HG02938 (cell line): Measurements from ENCODE around the gene SRRT.

Source experiments
- ATAC-seq: cut with Tn5 transposase; IDR thresholded peaks from one replicate; pipeline ENCODE4 v1.9.1; 2021; ENCODE audit warnings: mild to moderate bottlenecking, moderate library complexity; ENCODE audit not compliant: unreplicated experiment

The SRRT gene, protein sequence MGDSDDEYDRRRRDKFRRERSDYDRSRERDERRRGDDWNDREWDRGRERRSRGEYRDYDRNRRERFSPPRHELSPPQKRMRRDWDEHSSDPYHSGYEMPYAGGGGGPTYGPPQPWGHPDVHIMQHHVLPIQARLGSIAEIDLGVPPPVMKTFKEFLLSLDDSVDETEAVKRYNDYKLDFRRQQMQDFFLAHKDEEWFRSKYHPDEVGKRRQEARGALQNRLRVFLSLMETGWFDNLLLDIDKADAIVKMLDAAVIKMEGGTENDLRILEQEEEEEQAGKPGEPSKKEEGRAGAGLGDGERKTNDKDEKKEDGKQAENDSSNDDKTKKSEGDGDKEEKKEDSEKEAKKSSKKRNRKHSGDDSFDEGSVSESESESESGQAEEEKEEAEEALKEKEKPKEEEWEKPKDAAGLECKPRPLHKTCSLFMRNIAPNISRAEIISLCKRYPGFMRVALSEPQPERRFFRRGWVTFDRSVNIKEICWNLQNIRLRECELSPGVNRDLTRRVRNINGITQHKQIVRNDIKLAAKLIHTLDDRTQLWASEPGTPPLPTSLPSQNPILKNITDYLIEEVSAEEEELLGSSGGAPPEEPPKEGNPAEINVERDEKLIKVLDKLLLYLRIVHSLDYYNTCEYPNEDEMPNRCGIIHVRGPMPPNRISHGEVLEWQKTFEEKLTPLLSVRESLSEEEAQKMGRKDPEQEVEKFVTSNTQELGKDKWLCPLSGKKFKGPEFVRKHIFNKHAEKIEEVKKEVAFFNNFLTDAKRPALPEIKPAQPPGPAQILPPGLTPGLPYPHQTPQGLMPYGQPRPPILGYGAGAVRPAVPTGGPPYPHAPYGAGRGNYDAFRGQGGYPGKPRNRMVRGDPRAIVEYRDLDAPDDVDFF

DNA sequence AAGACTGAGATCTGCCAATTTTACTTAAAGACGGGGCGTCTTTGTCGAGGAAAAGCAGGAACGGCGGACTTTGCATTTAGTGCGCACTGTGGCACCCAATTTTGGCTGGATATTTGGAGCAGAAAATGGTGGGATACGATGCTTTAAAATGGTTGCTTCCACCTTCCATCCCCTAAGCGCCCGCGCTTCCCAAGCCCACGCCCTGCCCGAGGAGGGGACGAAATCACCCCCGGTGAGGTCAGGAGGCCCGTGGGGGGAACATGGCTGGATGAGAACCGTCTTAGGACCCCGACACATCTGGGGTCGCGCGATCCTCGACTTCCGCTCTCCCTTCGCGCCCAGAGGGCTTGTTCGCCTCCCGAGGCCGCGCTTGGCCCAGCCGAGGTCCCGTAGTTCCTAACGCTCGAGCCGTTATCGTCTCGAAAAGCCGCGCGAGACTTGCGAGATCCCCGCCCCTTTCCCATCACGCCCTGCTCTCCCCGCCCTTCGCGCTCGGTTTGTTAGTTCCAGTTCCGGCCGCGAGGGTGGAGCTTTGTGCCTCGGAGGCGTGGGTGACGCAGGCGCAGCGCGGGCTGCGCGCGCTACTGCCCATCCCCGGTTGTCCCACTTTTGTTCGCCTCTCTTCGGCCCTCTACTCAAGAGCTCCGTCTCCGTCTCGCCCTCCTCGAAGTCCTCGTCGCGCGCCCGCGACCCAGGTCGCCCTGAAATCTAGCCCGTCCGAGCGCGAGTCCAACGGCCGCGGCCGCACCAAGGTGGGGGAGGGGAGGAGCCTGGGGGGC is at the start of gene SRRT:
TSS of gene SRRT (plus strand) at position 527 of the 779 bp plus-strand sequence. CDS start 488 bp downstream, outside the sequence.
- ATAC-seq, result peak; percentile 84

DNA sequence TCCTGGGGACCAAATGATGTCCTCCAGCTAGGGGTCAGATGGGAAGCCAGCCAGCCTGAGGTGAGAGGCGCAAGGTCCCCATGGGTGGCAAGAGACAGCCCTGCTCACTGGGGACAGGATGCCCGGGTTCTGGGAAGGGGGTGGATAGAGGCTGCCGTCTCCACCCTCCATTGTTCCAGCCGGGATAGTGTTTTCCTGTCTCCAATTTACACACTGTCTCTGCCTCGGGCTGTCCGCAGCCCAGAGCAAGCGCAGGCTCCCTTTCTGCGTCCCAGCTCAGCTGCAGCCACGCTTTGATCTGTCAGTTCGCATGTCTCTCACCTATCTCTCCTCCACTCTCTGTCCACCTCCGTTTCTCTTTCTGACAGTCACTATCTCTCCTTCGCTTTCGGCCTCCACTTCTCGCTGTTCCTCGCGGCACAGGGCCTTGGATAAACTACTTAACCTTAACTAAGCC is 49.7 kb upstream of the SRRT start:
- ATAC-seq, result no peak

DNA sequence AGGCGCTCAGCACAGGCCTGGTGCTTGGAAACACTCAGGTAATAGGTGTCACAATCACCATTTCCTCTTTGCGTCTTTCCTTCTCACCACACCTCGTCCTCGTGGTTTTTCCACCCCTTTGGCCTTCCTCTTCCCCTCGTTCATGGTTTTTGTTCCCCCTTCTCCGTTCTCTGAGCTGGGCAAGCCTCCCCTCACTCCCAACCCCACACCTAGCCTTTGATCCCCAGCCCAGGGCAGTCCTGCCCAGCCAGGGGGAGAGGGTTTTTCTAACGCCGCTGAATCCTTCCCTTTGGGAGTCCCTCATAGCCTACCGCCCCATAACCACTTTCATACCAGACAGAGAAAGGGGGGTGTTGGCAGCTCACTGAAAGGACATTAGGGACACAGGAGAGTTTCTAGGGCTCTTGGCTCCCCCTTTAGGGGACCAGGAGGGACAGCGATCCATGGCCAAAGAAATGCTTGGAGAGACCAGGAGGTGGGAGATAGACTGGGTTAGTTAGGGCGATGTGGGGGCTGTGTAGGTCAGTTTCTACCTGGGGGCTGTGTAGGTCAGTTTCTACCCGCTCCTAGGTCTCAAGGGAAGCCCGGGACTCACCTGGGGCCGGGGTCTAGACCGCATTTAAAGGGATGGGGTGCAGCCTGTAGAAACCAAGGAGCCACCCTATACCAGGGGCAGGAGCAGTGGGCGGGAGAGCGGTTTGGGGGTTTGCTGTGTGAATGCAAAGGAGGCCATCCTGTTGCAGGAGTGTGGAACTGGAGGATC is 49.0 kb upstream of the SRRT start:
- ATAC-seq, result no peak

DNA sequence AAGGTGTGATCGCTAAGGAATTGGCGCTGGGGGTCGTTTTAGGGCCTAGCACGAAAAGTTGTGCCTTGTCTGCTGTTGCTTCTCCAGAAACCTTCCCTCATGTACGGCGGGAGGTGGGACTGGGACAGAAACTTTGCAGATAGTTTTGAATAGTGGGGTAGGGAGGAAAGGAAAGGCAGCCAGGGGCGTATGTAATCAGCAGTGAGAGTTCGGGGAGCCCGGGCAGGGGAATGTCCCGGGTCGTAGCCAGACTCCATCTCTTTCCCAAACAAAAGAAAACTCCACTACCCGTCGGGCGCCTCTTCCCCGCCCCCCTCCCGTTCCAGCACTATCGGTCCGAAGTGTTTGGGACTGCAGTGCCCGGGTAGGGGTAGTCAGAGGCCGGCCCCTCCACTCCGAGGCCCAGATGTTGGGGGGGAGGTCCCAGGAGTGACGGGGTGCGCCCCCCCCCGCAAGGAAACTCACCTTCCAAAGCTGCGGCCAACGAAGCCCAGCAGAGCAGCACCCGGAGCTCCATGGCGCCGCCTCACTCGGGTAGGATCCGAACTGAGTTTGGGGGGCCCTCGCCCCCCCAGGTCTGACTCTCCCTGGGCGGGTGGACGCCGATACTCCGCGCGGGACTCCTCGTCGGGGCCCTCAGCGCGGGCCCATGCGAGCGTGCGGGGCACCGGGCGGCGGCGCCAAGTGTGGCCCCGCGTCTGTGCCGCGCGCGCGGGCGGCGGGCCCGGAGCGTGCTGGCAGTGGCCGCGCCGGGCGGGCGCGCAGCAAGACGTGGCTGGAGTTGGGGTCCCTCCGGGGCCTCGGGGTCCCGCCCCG is 48.2 kb upstream of the SRRT start:
- ATAC-seq, result no peak

DNA sequence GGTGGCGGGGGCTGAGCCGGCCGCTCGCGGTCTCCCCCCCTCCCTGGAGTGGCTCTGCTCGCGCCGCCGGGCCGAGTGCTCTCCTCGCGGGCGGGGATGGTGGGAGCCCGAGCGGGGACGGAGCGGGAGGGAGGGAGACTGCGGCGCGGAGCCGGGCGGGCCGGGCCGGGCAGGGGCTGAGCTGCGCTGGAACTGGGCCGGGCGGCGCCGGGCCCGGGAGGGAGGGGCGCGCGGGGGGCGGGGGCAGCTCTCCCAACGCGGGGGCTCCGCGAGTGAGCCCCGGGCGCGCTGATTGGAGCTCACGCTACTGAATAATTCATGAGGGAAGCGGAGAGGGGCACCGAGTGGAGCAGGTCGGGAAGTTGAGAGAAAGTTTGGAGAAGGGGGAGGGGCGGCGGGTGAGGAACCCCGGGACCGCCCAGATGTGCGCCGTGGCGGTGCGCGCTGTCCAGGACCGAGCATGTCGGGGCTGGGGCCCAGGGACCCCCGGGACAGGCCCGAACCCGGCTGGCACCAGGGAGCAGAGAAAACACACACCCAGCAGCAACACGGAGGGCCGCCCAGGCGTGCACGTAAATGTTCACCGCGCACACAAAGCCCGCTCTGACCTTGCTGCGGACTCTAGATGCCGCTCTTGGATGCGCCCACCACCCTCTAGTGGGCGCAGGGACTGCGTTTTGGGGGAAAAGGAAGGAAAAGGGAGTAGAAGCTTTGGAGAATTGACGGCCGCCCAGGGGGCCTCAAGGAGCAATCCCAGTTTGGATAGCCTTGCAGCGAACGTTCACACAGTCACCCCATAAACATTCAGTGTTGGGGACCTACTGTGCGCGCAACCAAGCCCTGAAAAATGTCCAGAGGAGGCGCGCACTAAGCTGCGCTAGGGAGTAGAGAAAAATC is 47.3 kb upstream of the SRRT start, which contains the start of gene EPHB4:
TSS of gene EPHB4 (minus strand) at position 194 of the 897 bp plus-strand sequence. CDS start 493 bp downstream, outside the sequence.
- no peak for ATAC-seq

DNA sequence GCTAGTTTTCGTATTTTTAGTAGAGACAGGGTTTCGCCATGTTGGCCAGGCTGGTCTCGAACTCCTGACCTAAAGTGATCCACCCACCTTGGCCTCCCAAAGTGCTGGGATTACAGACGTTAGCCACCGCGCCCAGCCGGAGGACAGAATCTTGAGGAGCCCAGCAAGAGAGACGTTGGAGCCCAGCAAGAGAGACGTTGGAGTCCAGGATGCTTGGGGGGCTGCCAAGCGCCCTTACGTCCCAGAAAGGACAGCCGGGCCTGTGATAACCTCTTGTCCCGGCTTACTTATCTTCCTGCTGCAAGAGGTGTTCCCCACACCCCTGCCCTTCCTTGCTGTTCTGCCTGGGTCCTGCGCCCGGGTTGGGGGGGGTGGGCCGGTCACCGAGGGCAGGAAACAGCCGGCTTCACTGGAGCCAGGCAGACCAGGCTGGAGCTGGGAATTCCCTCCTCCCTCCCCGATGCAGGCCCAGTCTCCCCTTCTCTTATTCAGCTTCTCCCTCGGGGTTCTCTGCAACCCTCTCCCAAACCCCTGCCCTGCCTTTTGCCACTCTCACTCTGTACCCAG is 45.7 kb upstream of the SRRT start:
- no peak for ATAC-seq

DNA sequence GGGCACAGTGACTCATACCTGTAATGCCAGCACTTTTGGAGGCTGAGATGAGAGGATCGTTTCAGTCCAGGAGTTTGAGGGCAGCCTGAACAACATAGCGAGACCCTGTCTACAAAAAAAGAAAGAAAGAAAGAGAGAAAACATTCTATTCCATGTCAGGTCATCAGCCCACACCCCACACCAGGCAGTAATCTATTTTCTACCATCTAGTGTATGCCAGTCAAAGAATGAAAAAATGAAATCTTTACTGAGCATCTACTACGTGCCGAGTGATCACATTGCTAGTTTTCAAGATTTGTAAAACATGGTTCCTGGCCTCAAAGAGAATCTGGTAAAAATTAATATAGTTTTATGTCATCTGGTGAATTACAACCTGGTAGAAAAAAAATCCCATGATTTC is 44.5 kb upstream of the SRRT start:
- ATAC-seq, result no peak

DNA sequence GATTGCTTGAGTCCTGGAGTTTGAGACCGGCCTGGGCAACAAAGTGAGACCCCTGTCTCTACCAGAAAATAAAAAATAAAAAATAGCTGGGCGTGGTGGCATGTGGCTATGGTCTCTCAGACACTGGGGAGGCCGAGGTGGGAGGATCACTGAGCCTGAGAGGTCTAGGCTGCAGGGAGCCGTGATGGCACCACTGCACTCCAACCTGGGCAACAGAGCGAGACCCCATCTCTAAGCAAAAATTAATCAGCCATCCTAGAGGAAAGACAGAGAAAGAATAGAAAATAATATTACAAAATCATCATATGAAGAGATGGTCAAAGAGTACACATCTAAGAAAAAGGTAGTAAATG is 42.6 kb upstream of the SRRT start:
- ATAC-seq, result no peak

DNA sequence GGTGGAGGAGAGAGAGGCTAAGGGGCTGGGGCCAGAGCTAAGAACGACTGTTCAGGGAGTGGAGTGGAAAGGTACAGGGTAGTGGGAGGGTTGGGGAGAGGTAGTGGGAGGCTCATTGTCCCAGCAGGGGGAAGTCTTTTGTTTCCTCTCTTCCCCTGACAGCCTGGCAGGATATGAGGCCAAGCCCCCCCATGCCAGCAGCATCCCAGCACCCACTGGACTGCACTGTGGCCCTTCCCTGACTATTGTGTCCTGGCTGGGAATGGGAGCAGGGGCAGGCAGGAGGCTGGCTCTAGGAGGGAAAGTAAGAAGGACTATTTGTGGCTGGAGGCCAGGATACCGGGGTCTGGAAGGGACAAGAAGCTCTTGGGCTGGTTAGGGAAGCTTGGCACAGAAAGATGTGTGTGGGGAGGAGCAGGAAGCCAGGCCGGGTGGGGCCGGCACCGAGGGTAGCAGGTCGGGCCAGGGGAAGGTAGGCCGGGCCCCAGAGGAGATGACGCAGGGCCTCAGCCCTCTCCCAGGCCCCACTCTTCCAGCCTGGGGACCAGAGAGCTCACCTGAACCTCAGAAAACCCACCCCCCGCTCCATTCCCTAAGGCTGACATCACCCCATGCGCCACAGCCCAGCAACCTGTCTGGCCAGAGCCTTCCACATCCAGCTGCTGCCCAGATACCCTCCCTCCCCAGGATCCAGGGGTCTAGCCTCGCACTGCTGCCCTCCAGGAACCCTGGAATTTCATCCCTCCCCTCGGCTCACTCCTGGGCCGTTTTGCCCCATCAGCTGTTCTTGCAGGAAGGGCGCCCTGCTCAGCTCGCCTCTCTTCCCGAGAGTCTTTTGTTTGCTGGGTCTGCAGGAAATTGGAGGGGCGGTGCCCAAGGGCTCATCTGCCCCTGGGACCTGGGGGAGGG is 38.7 kb upstream of the SRRT start:
- no peak for ATAC-seq

DNA sequence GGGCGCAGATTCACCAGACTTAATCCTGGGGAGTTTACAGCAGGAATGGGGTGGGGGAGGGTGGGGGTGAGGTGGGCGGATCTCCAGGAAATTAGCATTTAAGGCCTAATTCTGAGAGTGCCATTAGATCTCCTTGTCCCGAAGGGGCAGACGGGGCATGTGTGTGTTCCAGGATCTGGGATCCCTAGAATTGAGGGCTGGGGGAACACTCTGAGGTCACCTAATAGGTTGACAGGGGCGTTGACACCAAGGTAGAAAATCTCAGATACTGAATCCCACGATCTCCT is 38.1 kb upstream of the SRRT start:
- ATAC-seq, result no peak

DNA sequence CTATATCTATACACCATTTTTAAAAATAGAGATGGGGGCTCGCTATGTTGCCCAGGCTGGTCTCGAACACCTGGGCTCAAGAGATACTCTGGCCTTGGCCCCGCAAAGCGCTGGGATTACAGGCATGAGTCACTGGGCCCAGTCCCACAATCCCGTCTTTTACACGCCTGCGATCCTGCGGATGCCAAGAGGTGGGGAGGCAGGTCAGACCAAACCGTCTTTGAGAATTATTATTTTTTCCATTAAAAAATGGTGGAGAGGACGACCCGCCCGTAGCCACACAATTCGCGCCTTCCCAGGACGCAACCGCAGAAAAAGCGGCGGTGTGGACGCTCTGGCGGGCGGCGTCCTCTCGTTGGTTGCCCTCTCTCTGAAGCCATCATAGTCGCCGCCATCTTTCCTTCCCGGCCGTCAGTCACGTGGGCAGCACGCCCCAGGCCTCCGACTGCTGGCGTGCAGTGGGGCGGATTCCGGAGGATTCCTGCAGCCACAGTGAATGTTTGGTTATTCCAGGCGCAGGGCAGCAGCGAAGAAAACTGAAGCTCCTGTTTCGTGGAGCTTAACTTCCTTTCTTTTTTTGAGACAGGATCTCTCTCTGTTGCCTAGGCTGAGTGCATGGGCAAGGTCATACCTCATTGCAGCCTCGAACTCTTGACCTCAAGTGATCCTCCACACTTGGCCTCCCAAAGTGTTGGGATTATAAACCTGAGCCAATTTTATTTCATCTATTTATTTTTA is 37.6 kb upstream of the SRRT start:
- ATAC-seq, result no peak

DNA sequence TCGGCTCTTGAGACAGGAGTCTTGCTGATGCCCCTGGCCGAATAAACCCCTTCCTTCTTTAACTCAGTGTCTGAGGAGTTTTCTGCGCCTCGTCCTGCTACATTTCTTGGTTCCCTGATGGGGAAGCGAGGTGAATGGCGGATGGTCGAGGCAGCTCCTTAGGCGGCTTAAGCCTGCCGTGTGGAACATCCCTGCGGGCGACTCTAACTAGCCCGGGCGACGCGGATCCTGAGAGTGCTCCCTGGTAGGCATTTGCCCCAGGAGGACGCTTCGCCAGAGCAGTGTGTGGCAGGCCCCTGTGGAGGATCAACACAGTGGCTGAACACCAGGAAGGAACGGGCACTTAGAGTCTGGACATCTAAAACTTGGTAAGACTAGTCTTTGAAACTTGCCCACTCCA is 35.5 kb upstream of the SRRT start:
- ATAC-seq, result no peak

DNA sequence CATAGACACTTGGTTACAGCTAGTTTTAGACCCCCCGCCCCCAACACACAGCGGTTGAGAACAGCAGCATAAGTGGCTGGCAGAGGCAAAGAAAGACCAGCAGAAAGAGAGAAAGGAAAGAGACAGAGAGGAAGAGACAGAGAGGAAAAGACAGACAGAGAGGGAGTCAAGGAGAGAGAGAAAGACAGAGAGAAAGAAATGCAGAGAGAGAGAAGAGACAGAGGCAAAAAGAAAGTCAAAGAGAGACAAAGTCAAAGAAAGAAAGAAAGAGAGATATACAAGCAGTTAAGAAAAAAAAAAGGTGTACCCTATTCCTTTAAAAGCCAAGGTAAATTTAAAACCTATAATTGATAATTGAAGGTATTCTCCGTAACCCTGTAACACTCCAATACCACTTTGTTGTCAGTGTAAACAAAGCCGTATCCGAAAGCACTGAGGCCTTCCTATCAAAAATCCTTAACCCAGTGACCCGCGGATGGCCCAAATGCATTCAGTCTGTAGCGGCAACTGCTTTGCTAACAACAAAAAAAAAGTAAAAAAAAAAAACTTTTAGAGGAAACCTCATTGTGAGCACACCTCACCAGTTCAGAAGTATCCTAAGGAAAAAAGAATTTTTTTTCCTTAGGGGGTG is 34.3 kb upstream of the SRRT start:
- ATAC-seq, result no peak

DNA sequence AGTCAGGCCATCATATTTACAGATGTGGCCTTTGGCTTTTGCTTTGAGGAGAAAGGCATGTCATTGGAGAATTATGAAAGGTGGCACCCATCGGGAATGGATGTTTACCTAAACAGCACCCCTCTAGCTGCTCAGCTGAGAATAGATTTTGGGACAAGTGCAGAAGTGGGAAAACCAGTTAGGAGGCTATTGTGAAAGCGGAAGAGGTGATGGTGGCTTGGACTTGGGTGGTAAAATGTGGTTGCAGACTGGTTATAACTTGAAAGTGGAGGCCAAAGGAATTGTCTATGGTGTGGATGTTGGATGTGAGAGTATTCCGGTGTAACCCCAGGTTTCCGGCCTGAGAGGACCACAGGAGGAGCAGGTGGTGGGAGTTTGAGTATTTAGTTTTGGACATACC is 27.5 kb upstream of the SRRT start:
- no peak for ATAC-seq

DNA sequence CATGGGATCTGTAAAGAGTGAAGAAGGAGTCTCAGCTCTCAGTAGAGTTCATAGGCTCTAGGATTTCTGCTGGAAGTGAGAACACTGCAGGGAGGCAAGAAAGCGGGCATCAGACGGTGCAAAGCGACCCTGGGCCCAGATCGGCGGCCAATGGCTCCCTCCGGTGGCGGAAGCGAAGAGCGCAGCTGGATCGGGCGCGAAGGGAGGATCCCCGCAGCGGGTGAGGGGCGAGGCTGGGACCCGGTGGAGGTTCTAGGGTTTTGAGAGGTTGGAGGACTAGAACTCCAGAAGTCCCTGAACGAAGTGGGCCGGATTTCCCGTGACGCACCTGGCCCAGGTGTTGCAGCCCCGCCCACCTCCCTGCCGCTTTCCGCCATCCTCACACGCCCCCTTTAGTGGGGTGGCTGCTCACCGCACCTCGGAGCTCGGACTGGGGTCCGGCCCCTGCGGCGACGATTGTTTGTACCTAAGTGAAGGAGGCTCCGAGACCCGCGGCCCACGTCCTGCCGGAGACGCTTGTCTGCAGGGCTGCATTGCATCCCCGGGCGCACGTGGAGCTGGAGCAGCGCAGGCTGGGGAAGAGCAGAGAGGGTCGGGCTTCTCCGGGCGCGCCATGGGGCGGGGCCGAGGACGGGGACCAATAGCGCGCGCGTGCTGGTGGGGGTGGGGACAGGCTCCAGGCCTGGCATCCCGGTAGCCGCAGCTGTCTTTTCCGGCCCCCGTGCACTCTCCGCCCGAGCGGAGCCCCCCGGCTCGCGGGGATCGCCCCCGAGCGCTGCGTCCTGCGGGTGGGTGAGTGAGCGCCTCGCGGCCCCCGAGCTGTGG is 22.6 kb upstream of the SRRT start, which contains the start of gene SLC12A9:
TSS of gene SLC12A9 (plus strand) at position 666 of the 825 bp plus-strand sequence. CDS start 1,485 bp downstream, outside the sequence.
- ATAC-seq, result peak; percentile 78
